Astrocyte (in vitro differentiated cells and primary cell): ENCODE data around the gene FRMPD2.

ENCODE experiments used
- EZH2 ChIP-seq: IDR thresholded peaks from 2 replicates; pipeline ENCODE4 v1.6.1; 2012; ENCODE audit warnings: mild to moderate bottlenecking, low read length, inconsistent platforms; ENCODE audit not compliant: insufficient read depth
- TF ChIP-seq, protein P1 (sequence below): IDR thresholded peaks from 2 replicates; pipeline ENCODE4 v1.5.1; 2011; ENCODE audit warnings: low read depth, mild to moderate bottlenecking, inconsistent platforms, low read length, moderate library complexity; ENCODE audit not compliant: insufficient read depth

DNA sequence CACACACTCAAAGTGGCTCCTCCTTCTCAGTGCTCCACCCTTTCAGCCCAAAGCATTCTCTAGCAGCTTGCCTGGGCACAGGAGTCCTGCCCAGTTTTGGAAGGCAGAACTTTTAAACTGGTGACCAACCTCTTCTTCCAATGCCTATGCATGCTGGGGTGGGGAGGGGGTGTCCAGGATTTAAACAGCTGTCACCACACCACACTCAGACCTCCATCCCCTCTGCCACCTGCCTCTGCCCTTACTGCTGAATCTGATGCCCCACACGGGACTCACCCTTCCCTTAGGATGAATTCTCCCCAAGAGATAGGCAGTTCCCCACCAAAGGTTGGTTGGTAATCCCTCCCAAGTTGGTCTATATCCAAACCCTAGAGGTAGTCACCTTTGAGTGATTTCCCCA, 50.2 kb downstream of the FRMPD2 start:
- TF ChIP-seq, protein P1, sequence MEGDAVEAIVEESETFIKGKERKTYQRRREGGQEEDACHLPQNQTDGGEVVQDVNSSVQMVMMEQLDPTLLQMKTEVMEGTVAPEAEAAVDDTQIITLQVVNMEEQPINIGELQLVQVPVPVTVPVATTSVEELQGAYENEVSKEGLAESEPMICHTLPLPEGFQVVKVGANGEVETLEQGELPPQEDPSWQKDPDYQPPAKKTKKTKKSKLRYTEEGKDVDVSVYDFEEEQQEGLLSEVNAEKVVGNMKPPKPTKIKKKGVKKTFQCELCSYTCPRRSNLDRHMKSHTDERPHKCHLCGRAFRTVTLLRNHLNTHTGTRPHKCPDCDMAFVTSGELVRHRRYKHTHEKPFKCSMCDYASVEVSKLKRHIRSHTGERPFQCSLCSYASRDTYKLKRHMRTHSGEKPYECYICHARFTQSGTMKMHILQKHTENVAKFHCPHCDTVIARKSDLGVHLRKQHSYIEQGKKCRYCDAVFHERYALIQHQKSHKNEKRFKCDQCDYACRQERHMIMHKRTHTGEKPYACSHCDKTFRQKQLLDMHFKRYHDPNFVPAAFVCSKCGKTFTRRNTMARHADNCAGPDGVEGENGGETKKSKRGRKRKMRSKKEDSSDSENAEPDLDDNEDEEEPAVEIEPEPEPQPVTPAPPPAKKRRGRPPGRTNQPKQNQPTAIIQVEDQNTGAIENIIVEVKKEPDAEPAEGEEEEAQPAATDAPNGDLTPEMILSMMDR = no peak
- no peak for TF ChIP-seq EZH2
